Breast epithelium (tissue), 4 donors: ENCODE measurements around the gene TOB1. TPM values are rescaled to one million over a fixed set of nuclear protein-coding genes. Genes with fewer than 3 reads are reported as not detected.

ENCODE experiments used
- DNase-seq, 2 donors: peaks; one replicate each; pipeline ENCODE4 v3.0.0-alpha.2; 2019; ENCODE audit warnings: low spot score in 2 of 2
- H3K27ac ChIP-seq, 2 donors: fragments of 200-600 bp; sonication (generic) in 1 of 2; one replicate each; pipeline ENCODE4 v1.5.1; 2016 to 2019; ENCODE audit warnings: mild to moderate bottlenecking in 1 of 2
- H3K27me3 ChIP-seq, 2 donors: fragments of 200-600 bp; sonication (generic) in 1 of 2; one replicate each; pipeline versions ENCODE4 v1.5.1 to v1.6.0; 2017 to 2019; ENCODE audit warnings: control low read depth in 1 of 2, mild to moderate bottlenecking in 1 of 2
- H3K36me3 ChIP-seq: fragments of 200-600 bp; one replicate; pipeline ENCODE4 v1.5.1; 2019
- H3K4me1 ChIP-seq, 2 donors: fragments of 200-600 bp; sonication (generic); one replicate each; pipeline ENCODE4 v1.5.1; 2016 to 2019; ENCODE audit warnings: control low read depth in 1 of 2
- H3K4me3 ChIP-seq, 3 donors: fragments of 200-600 bp; sonication (generic); 1 replicate in 2 of 3; 2 replicates in 1 of 3; pipeline ENCODE4 v1.5.1; 2016 to 2019; ENCODE audit warnings: mild to moderate bottlenecking in 3 of 3, moderate library complexity in 2 of 3
- H3K9me3 ChIP-seq, 2 donors: fragments of 200-600 bp; sonication (generic) in 1 of 2; one replicate each; pipeline ENCODE4 v1.5.1; 2016 to 2019; ENCODE audit warnings: control low read depth in 1 of 2
- CTCF ChIP-seq, 3 donors: fragments of 450-650 bp; IDR thresholded peaks; one replicate each; pipeline ENCODE4 v1.5.1; 2016 to 2017; ENCODE audit warnings: antibody characterized with exemption in 3 of 3, mild to moderate bottlenecking in 3 of 3, moderate library complexity in 3 of 3
- POLR2A ChIP-seq: fragments of 450-650 bp; IDR thresholded peaks from one replicate; pipeline ENCODE4 v1.6.1; 2016; ENCODE audit warnings: antibody characterized with exemption, mild to moderate bottlenecking, moderate library complexity
- POLR2AphosphoS5 ChIP-seq, 3 donors: sonication (generic); formaldehyde crosslinking; IDR thresholded peaks; one replicate each; pipeline ENCODE4 v1.6.1; 2017; ENCODE audit warnings: antibody characterized with exemption in 3 of 3
- intact Hi-C: fragments of 100-400 bp; cut with DNase I; formaldehyde crosslinking; loops from one replicate; pipeline ENCODE4 v1.15.1; 2023; ENCODE audit warnings: low total_unique reads
- total RNA-seq, 3 donors: library from RNA; depleted of rRNA; stranded (reverse); fragments of >200 nt; gene quantifications; one replicate each; pipeline ENCODE4 v1.1.0, GENCODE V29; 2016

The TOB1 gene
- total RNA-seq, 3 donors from 2014 or later, result 12.6 to 145 (median 54.1) TPM

- Histone ChIP-seq H3K4me1 (no peaks in the 10 kb centered on the region), H3K27me3 (no peaks in the 10 kb centered on the region), H3K36me3 (no peaks in the 10 kb centered on the region), H3K9me3 (no peaks in the 10 kb centered on the region), H3K27ac (no peak overlapping the region), H3K4me3 (no peak overlapping the region)
- no peak for DNase-seq
- TF ChIP-seq CTCF (IDR thresholded peaks at IDR 0.05) (no peak), POLR2A (no peak), POLR2AphosphoS5 (IDR thresholded peaks at IDR 0.05) (no peak)
- intact Hi-C loops, result loop anchor here (5.0 to 10.0 kb wide), 2 partner anchors 53 to 296 kb away; partner anchors contain the start of gene SPATA20
These were observed 25.8 kb downstream of the TOB1 start for GRCh38 chr17:50840311-50840851.

GRCh38 chr17:50839591-50840310, 26.4 kb downstream of the TOB1 start:
- TF ChIP-seq CTCF (IDR thresholded peaks at IDR 0.05) (no peak), POLR2A (no peak), POLR2AphosphoS5 (IDR thresholded peaks at IDR 0.05) (no peak)
- H3K4me3 ChIP-seq, result no peak overlapping the region
- H3K36me3 ChIP-seq, result no peaks in the 10 kb centered on the region
- intact Hi-C loops, result loop anchor here (5.0 to 10.0 kb wide), 2 partner anchors 52 to 295 kb away; partner anchors contain the start of gene SPATA20
- H3K27ac ChIP-seq, result no peak overlapping the region
- H3K27me3 ChIP-seq, result no peaks in the 10 kb centered on the region
- no peaks in the 10 kb centered on the region for H3K4me1 ChIP-seq
- no peak for DNase-seq
- H3K9me3 ChIP-seq, result no peaks in the 10 kb centered on the region

- TF ChIP-seq POLR2AphosphoS5 (IDR thresholded peaks at IDR 0.05), result no peak
- H3K36me3 ChIP-seq, result no peaks in the 10 kb centered on the region
- no peaks in the 10 kb centered on the region for H3K9me3 ChIP-seq
- no peaks in the 10 kb centered on the region for H3K4me1 ChIP-seq
- no peak overlapping the region for H3K27ac ChIP-seq
- no peak for DNase-seq
- H3K4me3 ChIP-seq, result no peak overlapping the region
- H3K27me3 ChIP-seq, result no peaks in the 10 kb centered on the region
- intact Hi-C loops, result no loop called here
These were observed 27.9 kb downstream of the TOB1 start for GRCh38 chr17:50837980-50838954.

DNA sequence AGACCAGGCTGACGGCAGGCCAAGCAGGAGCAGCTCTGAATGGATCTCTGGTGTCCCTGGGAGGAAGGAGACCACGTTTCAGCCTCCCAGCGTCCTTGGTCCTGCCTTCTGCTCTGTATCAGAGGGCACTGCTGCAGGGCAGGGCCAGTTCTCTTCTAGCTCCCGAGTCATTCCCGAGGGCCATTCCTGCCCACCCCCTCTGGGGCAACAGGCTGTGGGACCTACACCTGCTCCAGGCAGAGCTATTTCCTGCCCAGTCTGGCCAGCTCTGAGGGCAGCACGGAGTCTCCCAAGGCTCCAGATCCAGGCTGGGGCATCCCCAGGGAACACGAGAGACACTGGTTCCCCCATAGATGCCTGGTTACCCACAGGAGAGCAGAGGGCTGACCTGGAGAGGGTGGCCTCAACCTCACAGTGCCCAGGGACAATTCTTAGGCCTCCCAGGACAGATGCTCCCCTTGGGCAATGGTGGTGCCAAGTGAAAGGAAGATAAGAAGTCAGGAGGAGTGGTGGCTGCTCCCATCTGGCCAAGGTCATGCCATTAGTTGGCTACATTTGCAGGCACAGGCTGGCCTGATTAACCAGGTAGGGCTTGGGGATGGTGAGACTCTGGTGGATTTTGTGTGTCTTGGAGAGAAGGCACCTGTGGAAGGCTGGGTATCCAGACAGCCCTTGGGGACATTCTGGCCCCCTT, 28.7 kb downstream of the TOB1 start:
- TF ChIP-seq CTCF (IDR thresholded peaks at IDR 0.05), result no peak
- no peak for DNase-seq
- H3K36me3 ChIP-seq, result no peaks in the 10 kb centered on the region
- no peaks in the 10 kb centered on the region for H3K9me3 ChIP-seq
- no peak overlapping the region for H3K27ac ChIP-seq
- intact Hi-C loops, result no loop called here
- no peaks in the 10 kb centered on the region for H3K27me3 ChIP-seq
- H3K4me1 ChIP-seq, result no peaks in the 10 kb centered on the region
- H3K4me3 ChIP-seq, result no peak overlapping the region

- no peak for DNase-seq
- no peaks in the 10 kb centered on the region for H3K27me3 ChIP-seq
- no peaks in the 10 kb centered on the region for H3K9me3 ChIP-seq
- no peaks in the 10 kb centered on the region for H3K36me3 ChIP-seq
- H3K4me1 ChIP-seq, result no peaks in the 10 kb centered on the region
- H3K4me3 ChIP-seq, result no peak overlapping the region
- intact Hi-C loops, result no loop called here
- TF ChIP-seq POLR2A, result no peak
- TF ChIP-seq CTCF (IDR thresholded peaks at IDR 0.05), result no peak
- no peak for TF ChIP-seq POLR2AphosphoS5 (IDR thresholded peaks at IDR 0.05)
- no peak overlapping the region for H3K27ac ChIP-seq
These were observed 29.3 kb downstream of the TOB1 start for GRCh38 chr17:50836826-50837225.
